Inflammatory macrophage treated with lipopolysaccharide for 4 hours (primary cell): Measurements from ENCODE around the gene ABHD4.
"Not testable (repeated sequence)": the region's sequence is repeated elsewhere in the genome, so short reads cannot be mapped to it uniquely, and the experiment has no call there.

Source experiments
- DNase-seq: peaks from one replicate; pipeline ENCODE4 v3.0.0-alpha.2; 2020

The ABHD4 gene

GRCh38 chr14:22593189-22593588 lies 4.9 kb upstream of the ABHD4 start:
- DNase-seq, result no peak

DNA sequence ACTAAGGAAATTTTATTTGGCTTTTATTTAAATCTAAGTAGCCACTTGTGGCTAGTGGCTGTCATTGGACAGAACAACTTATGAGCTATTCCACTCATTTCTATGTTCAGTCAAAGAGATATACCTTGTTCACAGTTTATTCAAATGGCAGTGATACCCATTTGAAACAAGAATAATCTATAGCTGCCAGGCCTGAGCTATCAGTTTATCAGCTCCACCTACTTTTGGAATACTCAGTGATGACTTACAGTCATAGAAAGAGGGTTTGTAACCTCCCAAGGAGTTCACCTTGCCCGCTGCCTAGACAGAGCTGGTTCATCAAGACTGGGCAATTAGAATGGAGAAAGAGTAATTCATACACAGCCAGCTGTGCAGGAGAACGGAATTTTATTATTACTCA lies 4.5 kb upstream of the ABHD4 start:
- no peak for DNase-seq

GRCh38 chr14:22594156-22594716 lies 3.9 kb upstream of the ABHD4 start:
- no peak for DNase-seq

DNA sequence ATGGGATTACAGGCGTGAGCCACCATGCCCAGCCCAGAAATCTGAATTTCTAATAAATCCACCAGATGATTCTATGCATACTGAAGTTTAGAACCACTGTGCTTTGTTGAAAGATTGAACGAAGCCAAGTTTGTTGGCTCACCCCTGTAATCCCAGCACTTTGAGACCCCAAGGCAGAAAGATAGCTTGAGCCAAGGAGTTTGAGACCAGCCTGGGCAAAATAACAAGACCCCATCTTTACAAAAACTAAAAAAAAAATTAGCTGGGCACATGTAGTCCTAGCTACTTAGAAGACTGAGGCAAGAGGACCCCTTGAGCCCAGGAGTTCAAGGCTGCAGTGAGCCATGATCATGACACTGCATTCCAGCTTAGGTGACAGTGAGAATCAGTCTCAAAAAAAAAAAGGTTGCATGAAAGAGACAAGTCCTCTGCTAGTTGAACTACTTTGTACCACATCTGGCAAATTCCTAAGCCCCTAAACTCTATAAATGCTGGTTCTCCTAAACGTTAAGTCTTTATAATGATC lies 1.7 kb upstream of the ABHD4 start:
- DNase-seq, result no peak

GRCh38 chr14:22597265-22597664 lies 835 bp upstream of the ABHD4 start:
- no peak for DNase-seq

- no peak for DNase-seq
Observed at GRCh38 chr14:22597771-22598098, 365 bp upstream of the ABHD4 start.

DNA sequence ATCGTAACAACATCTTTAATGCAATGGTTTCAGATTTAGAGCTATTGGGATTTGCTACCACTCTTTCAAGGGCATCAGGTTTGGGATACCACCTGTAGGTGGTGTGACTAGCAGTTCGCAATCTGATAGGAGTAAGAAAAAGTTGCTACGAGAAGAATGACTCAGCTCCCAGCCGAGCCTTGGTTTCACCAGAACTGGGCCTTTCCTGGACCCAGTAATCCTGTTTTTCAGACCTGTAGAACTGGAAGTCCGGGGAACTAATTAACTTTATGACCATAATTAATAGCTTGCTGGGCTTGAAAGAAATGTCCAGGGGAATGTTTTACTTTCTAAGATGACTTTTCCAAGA lies 770 bp downstream of the ABHD4 start:
- DNase-seq, result peak; percentile 42

DNA sequence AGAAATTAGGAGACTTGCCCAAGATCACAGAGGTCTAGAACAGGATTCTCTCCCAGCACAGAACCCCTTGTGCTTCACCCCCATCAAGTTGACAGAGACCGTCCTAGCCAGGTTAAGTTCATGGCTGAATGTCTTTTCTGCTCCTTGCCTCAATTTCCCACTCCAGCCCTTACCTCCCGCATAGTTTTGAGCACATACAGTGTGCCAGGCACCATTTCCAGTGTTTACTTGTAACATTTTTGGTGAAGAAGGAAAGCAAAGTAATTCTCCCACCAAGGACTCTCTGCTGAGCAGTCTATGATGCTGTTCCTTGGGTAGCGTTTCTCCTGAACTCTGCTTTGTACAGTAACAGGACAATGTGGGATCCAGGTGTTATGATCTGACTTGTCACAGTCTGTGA lies 1.2 kb downstream of the ABHD4 start:
- DNase-seq, result no peak

GRCh38 chr14:22600027-22600426 lies 1.9 kb downstream of the ABHD4 start:
- peak; percentile 13 for DNase-seq

DNA sequence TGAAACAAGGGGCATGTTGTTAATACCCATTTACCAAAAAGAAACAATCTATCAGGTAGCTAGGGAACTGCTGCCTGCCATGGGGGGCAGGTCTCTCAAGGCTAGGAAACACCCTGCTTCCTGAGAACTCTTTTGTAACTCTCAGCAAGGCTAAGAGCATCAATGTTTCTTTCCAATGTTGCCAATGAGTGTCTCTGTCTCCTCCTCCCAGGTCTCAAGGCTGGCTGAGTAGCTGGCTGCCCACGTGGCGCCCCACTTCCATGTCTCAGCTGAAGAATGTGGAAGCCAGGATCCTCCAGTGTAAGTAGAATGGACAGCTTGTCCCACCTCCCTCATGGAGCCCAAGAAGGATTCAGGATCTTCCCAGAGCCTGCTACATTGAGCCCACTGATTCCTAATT lies 3.4 kb downstream of the ABHD4 start:
- no peak for DNase-seq

GRCh38 chr14:22601996-22602395 lies 3.9 kb downstream of the ABHD4 start:
- DNase-seq, result no peak

GRCh38 chr14:22602862-22603261 lies 4.8 kb downstream of the ABHD4 start:
- no peak for DNase-seq

GRCh38 chr14:22606380-22606779 lies 8.3 kb downstream of the ABHD4 start:
- no peak for DNase-seq

- DNase-seq, result no peak
Observed at GRCh38 chr14:22607291-22607690, 9.2 kb downstream of the ABHD4 start.

DNA sequence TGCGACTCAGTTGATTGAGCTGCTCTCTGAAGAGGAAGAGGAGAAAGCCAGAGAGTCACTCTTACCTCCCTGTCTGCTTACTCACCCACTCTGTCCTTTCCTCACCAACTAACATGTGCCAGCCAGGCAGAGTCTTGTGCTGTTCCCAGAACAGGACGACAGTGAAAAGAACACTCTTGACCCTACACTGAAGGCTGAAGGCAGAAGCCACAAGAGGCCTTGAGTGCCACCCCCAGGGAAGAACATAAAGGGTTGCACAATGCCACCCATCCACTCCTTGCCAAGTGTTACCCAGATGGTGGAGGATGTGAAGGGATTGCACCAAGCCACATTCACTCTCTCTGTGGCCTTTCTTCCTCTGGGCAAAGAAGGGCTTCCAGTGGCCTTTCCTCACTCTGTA lies 12.8 kb downstream of the ABHD4 start:
- no peak for DNase-seq

GRCh38 chr14:22613106-22613695 lies 15.1 kb downstream of the ABHD4 start:
- no peak for DNase-seq

DNA sequence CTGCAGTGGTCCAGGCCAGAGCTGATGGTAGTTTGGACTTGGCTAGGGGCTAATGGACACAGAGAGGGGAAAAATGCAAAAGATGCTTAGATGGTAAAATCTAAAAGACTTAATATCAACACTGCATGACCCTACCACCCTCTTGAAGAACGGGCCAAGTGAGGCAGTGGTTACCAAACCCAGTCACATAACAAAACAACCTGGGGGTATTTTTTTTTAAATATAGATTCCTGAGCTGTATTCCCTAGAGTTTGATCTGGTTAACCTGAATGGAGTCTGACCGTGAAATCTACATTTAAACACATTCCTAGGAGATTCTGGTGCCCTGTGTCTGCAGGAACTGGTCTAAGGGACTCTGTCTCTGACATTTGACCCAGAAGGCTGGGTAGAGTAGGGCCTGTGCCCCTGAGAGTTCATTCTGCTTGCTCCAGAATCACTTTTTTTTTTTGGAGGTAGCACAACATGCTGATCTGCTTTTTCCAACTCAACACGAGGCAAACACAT lies 15.7 kb downstream of the ABHD4 start:
- no peak for DNase-seq

DNA sequence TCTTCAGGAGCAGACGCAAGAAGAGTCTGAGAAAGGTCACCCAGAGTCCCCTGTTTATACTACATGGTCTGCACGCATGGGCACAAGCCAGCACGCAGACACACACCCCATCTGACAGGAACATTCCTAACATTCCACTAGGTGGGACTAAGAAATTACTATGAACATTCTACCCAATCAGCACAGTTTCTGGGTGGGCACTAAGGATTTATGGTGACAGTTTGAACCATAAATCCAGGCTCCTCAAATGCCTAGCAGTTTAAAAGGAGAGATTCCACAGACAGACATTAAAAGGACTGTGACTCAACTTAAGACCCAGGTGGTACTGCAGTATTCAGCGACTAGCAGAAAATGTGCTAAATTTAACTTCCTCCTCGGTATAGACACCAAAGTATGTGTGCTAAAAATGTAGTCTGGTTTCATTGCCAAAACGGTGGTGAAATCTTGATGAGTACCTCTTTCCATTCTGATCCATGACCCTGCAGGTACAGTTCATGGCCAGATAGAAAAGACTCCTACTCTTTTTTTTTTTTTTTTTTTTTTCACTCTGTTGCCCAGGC lies 16.2 kb downstream of the ABHD4 start:
- DNase-seq, result no peak

DNA sequence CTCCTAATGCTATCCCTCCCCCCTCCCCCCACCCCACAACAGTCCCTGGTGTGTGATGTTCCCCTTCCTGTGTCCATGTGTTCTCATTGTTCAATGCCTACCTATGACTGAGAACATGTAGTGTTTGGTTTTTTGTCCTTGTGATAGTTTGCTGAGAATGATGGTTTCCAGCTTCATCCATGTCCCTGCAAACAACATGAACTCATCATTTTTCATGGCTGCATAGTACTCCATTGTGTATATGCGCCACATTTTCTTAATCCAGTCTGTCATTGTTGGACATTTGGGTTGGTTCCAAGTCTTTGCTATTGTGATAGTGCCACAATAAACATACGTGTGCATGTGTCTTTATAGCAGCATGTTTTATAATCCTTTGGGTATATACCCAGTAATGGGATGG lies 17.7 kb downstream of the ABHD4 start:
- not testable (repeated sequence) for DNase-seq

- no peak for DNase-seq
Observed at GRCh38 chr14:22622255-22622654, 24.2 kb downstream of the ABHD4 start.

DNA sequence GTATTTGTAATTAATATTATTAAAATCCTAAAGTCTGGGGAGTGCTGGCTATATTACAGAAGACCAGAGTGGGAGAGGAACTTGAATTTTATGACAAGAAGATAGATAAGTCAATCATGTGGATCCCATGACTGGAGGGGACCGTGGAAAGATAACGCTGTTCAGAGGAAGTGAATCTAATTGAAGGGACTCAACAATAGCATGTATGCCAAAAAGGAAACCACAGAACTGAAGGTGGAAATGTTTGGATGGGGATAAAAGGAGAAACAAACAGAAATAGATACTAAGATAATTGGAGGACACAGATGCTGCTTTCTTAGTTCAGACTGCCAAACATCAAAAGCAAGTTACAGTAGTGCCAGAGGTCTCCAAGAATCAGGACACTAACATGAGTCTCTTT lies 24.9 kb downstream of the ABHD4 start:
- peak; percentile 44 for DNase-seq

DNA sequence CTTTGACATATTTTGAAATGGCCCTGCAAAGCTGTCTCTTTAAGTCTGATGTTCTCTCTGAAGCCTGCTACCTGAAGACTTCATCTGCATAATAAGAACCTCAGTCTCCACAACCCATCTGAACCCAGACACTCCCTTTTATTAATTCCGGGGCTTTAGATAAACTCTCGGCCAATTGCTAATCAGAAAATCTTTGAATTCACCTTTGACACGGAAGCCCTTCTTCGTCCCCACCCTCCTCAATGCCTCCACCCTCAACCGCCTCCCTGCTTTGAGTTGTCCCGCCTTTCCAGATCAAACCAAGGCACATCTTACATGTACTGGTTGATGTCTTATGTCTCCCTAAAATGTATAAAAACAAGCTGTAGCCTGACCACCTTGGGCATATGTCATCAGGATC lies 28.5 kb downstream of the ABHD4 start:
- no peak for DNase-seq

DNA sequence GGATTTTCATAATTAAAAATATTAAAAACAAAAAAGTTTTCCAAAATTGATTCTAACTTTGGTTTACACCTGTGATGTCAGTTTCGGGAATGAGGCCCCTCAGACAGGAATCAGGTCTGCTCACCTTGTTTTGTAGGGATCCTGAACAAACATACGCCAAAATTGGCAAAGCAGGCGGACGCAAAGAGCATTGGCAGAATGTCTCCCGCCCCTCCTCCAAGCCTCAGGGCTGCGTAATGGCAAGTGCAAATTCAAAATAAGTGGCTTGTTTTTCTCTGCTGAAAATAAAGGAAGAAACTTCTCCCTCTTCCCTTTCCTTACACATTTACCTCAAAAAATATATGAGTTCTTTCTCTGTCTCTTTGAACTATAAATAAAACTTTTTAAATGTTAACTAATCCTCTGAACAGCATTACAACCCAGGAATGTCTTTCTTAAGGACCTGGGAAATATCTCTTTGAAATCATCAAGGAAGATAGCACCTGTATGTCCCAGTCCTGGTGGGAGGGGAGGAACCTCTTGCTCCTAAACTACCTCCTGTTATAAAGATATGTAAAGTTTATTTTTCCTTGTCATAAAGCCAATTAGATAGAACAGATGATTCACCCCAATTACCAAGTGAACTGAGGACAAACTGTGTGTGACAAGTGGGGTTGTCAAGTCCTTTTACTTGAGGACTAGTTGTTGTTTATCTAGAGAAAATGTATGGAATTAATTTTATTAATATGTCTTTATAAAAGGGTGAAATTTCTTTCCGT lies 29.6 kb downstream of the ABHD4 start:
- no peak for DNase-seq

DNA sequence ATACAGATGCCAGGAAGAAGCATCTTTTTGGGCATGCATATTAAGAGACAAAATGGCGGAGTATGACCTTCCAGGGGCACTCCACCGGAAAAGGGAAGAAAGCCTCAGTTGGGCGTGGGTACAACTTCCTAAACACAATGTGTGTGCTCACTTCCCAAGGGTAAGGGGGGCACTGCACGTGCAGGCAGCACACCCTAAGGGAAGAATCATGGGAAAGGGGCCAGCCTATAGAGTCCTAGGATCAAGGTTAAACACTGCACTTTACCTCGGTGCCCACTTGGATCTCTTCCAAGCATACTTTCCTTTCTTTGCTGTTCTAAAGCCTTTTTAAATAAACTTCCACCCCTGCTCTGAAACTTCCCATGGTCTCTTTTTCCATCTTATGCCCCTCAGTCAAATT lies 31.3 kb downstream of the ABHD4 start:
- no peak for DNase-seq
